IPS-NIHi7 (cell line): ENCODE data around the gene TTC33.

Source experiments
- DNase-seq: peaks from one replicate; pipeline ENCODE4 v3.0.0; 2012; ENCODE audit warnings: mixed read lengths; ENCODE audit errors: extremely low spot score

TTC33 gene

DNA sequence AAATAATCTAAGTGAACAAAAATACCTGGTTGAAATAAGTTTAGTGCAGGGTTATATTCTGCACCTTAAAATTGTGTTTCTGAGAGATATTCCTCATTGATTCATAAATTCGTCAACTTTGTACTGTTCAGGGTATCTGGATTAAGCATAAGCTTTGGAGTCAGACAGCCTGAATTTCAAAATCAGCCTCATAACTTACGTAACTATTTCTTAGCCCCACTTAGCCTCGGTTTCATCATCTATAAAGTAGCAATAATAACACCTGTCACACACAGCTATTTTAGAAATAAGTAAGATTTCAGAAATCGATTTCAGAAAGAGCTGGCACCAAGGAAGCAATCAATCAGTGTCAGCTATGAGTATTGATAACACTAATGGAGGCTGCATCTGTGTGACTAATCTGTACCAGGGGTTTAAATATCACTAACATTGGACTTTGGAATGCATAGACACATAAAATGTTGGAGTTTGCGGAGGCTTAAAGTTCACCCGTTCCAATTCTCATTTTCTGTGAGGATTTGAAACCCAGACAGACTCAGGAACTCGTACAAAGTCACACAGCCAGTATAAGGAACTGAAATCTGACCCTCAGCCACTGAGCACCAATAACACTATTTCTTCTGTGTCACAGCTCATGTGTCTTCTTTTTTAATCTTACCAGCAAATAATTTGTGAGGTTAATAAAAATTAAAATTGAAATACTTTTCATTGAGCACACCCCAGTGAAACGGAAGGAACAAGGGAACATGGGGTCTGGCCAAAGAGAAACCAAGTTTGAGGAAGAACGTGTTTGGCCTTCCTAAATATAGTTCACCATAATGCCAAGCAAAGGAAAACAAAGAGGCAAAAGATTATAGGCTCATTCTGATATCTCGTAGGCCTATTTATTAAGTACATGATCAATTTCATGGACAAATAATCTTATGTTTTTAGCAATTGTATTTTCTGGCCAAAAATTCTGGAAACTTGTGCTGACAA, 270.5 kb downstream of the TTC33 start:
- no peak for DNase-seq

DNA sequence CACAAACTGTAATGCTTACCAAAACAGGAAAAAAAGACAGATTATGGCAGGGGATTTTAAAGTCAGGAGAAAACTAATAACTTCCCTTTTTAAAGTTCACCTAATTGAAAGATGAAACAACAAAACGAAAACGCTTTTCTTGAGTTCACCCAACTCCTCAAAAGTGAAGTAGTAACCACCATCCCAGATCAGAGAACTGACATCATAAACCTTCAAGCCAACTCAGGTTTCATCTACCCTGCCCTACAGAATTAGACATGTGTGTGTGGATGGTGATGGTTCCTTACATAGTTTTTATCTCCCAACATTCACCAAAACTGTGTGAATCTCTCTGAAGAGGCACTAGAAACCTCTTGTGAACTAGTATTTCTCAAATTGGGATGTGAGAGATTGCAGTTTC, 271.3 kb downstream of the TTC33 start:
- no peak for DNase-seq

DNA sequence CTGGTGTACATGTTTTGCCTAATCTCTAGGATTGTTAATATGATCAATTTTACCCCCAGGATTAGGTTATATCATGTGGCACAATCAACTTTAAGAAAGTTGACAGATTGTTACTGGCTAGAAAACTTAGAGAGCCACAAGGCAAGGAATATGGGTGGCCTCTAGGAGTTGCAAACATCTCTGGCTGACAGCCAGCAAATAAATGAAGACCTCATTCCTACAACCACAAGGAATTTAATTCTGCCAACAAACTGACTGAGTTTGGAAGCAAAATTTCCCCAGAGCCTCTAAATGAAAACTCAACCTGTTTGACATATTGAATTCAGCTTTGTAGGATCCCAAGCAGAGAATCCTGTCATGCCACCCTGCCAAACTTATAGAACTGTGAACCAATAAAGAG, 272.4 kb downstream of the TTC33 start:
- no peak for DNase-seq

DNA sequence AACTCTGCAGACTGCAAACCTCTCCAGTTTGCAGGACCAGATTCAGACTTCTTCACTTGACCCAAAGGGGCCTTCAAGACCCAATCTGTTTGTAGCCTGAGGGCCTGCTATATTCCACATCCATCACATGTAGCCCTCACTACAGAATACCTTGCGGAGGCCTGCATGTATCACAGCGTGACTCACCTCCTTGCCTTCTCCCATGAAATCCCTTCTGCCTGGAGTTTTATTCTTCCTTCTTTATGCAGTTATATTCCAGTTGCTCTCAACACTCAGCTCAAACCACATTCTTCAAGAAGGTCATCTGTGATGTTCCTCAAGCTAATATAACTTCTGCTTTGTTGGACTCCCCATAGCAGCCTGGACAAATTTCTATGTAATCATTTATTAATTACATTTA, 274.5 kb downstream of the TTC33 start:
- no peak for DNase-seq

DNA sequence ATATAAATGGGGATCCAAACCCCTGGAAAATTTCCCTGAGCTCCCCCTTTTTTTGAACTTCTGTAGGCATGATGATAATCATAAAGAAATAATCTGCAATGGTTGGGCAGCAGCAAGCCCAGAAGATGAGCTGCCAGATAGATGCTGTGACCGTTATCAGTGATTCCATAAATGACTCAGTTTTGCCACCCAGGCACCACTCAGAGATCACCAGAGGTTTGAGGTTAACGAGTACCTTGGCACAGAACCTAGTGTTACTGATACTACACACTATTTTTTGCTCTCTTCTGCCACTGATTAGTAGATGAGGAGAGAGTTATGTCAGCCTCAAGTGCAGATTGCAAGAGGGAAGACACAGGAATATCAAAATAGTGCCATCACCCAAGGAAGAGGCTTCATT, 275.4 kb downstream of the TTC33 start:
- DNase-seq, result no peak

DNA sequence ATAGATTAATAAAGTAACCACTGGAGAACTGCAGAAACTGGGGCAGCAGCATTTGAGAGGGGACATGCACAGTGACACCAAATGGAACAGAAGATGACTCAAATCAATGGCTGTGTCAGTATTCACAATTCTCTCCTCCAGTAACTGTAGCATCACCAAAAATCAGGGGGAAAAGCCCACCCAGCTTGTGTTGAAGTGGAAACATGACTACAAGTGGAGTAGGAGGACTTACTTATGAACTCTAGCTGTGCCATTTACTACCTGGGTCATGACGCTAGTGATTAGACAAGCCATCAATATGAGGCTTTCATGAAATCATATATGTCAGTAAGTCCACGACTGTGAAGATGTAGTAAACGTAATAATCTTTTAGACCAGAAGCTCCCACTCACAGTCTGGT, 275.8 kb downstream of the TTC33 start:
- no peak for DNase-seq

DNA sequence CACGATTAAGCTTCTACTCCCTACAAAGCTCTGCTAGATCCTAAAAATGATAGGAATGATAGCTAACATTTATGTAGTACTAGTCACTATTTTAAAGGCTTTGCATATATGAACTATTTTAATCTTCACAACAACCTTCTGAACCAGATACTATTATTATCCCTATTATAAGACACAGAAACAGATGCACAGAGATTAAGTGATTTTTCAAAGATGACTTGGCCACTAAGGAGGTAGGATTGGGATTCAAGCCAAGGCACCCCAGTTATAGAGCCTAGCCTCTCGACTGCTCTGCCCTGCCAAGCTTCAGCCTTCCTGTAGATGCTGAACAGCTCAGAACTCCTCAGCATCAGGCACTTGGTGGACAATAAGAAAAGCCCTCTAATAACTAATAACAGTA, 277.0 kb downstream of the TTC33 start:
- DNase-seq, result no peak

DNA sequence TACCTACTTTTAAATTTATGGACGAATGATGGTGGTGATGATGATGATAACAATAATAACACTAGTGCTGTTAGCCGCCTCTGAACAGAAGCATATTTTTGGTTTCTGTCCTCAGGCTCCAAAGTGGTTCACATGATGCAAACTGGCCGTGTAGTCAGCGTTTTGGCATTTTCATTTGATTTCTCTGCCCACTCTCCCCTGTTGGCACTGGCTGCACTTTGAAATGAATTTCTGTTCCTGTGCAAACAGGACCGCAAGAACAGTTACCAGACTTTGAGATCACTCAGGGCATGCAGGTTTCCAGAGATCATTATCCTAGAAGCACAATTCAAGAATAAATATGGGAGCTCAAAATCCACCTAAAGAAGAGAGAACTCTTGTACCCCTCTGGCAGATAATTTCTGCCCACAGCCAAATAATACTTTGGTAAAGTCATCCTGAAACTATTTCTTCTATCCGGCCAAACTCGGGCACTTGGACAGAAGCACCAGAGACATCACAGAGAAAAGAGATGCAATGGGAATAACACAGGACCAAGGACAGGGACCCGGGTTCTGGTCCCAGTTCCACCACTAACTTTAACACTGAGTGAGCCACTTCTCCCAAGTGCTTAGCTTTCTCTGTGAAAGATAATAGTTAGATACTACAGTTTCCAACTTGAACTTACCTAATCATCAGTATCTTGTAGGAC, 277.8 kb downstream of the TTC33 start:
- DNase-seq, result no peak

DNA sequence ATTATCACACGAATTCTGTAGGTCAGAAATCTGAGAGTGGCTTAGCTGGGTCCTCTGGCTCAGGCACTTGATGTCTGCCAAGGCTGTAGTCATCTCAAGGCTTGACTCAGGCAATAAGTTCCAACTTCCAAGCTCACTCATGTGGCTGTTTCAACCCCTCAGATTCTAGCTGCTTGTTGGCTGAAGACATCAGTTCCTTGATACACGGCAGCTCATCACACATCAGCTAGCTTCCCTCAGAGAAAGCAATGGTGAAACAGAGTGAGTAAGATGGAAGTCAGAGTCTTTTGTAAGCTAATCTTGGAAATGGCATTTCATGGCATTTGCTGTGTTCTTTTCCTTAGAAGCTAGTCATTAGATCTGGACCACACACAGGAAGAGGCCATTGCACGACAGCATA, 280.2 kb downstream of the TTC33 start:
- no peak for DNase-seq

DNA sequence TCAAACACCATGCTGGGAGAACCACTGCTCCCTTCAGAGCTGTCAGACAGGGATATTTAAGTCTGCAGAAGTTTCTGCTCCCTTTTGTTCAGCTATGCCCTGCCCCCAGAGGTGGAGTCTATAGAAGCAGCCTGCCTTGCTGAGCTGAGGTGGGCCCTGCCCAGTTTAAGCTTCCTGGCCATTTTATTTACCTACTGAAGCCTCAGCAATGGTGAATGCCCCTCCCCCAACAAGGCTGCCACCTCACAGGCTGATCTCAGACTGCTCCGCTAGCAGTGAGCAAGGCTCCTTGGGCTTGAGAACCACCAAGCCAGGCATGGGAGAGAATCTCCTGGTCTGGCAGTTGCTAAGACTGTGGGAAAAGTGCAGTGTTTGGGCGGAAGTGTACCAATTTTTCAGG, 281.5 kb downstream of the TTC33 start:
- no peak for DNase-seq

DNA sequence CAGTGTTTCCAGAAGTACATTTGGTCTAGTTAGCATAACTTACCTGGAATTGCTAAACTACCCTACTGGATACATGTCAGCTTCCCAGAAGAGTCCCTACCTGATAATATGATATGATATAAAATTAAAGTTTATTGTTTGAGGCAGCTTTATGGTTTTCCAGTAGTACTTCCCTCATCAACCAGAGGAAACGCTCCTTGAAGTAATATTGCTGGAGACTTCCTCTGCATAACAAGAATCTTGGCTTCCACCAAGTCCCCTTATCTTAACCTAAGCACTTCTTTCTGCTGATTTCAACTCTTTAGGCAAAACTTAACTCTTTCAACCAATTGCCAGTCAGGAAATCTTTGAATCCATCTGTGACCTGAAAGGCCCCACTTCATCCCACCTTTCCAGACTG, 290.3 kb downstream of the TTC33 start:
- DNase-seq, result no peak

DNA sequence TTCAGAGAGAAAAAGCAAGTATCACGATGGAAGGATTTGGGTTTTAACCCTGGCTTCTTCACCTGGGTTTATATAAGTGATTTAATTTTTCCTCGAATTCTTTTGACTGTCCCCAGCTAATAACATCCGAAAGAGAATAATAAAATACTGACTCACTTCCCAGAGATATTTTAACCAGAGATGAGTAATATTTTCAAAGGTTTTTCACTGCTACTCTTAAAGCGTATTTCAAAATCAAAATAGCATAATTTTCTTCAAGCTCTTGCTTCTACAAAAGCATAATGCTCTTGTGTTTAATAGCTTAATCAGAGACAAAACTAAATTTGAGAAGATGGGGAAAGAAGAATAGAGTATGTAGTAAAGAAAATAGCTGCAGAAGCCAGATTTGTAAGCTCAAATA, 291.2 kb downstream of the TTC33 start:
- DNase-seq, result no peak
